ENCODE data around the gene WDR91. TPM values are rescaled to one million over a fixed set of nuclear protein-coding genes. Genes with fewer than 3 reads are reported as not detected.
A peak's percentile ranks its signal among the peaks of the same experiment; 100 is the strongest.

WDR91 gene
- total and polyA plus RNA-seq, 5 experiments from 2014 or later, result 3.3 to 39.0 (median 7.2) TPM

DNA sequence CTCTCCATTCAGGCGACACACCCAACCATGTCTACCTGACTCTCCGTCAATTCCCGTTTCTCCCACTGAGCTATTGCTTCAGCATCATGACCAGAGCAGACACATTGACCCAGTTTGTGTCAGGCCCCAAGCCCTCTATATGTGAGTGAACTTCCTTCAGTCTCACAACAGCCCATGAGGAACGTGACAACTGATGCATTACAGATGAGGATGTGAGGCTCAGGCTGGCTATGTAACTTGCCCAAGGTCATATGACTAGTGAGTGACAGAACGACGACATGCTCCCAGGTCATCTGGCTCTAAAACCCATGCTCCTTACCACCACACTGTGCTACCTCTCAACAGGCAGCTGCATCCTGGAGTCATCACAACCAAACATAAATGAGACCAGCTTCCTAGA lies 59.8 kb downstream of the WDR91 start:
- ATAC-seq, result no peak
- DNase-seq, result no peak
- H3K9me3 Mint-ChIP-seq, result peaks cover 9 to 40% (median 28%) of the 10 kb centered on the region in 9 donors
- H3K36me3 Mint-ChIP-seq, result peaks cover 45 to 63% (median 45%) of the 10 kb centered on the region in 3 donors
- POLR2A ChIA-PET, result interaction anchor here (0.9 to 4.5 kb wide), 4 partner anchors 8 to 160 kb away, joined by 3 to 45 read pairs (median 8); partner anchors contain the start of gene CYREN
- no peaks in the 10 kb centered on the region for H3K27me3 Mint-ChIP-seq
- peak overlapping the region in 9 of 10 donors; percentile 32 to 99 (median 84) for H3K27ac Mint-ChIP-seq
- peaks cover 32 to 79% (median 76%) of the 10 kb centered on the region in 4 donors for H3K4me1 Mint-ChIP-seq
- peak overlapping the region; percentile 27 to 98 (median 87) for H3K4me3 Mint-ChIP-seq

DNA sequence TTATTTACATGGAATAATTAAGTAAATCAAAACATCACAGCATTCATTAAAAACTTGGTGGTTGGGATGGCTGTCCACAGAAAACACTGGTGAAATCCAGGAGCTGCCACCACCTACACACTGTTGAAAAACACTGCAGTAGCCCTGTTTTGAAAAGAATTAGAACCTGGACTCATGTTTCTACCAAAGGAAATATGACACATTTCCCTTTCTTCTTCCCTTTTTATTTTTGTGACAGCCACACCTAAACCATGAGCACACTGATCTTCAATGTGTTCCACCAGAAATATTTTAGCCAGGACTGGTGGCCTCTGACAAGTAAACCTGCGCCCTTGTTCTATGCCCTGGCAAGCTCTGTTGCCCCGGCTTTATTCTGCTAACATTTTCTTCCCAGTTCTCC lies 60.2 kb downstream of the WDR91 start:
- peaks cover 41 to 59% (median 41%) of the 10 kb centered on the region in 3 donors for H3K36me3 Mint-ChIP-seq

DNA sequence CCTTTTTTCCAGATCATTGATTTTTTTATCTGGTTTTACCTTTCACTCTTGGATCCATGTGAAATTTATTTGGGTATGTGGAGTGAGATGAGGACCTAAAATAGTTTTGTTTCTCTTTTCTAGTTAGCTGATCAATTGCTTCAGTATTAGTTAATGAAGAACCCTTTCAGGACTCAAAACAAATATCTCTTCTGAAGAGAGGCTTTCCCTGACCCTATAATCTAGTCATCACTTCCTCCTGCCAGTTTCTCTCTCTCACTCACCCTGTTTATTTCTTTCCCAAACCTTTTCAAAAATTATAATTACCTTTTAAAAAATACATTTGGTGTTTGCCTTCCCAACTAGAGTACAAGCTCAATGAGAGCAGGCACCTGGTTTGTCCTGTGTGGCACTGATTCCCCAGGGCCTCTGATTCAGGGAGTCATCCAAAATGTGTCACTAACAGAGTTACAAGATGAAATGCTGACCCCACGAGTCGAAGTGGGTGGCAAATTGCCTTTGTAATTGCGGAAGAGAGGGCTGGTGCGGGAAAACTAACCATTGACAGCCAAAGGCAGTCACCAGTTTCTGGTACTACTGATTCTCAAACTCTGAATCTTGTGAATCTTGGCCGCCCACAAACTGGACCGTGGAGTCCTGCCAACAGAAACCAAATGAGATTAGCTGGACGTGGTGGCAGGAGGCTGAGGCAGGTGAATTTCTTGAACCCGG lies 61.1 kb downstream of the WDR91 start:
- no peak for ATAC-seq
- Mint-ChIP-seq H3K27me3 (no peaks in the 10 kb centered on the region), H3K9me3 (peaks cover 7 to 27% (median 19%) of the 10 kb centered on the region in 9 donors), H3K4me1 (peaks cover 42 to 88% (median 84%) of the 10 kb centered on the region in 4 donors), H3K27ac (peak overlapping the region in 9 of 10 donors; percentile 71 to 100 (median 97)), H3K4me3 (peak overlapping the region; percentile 85 to 98 (median 93)), H3K36me3 (peaks cover 32 to 50% (median 33%) of the 10 kb centered on the region in 3 donors)
- POLR2A ChIA-PET, result interaction anchor here (1.4 to 4.6 kb wide), 5 partner anchors 9 to 692 kb away, joined by 3 to 84 read pairs (median 10); partner anchors contain the start of genes AGBL3, AKR1B1 and CYREN
- DNase-seq, result no peak

More for the DNA sequence above, 60.2 kb downstream of the WDR91 start:
- H3K27ac Mint-ChIP-seq, result peak overlapping the region in 9 of 10 donors; percentile 32 to 99 (median 84)
- DNase-seq (no peak), ATAC-seq (no peak)
- H3K4me3 Mint-ChIP-seq, result peak overlapping the region; percentile 27 to 98 (median 92)
- POLR2A ChIA-PET, result interaction anchor here (0.9 to 4.5 kb wide), 4 partner anchors 8 to 160 kb away, joined by 3 to 45 read pairs (median 8); partner anchors contain the start of gene CYREN
- H3K9me3 Mint-ChIP-seq, result peaks cover 9 to 36% (median 24%) of the 10 kb centered on the region in 9 donors
- H3K27me3 Mint-ChIP-seq, result no peaks in the 10 kb centered on the region
- H3K4me1 Mint-ChIP-seq, result peaks cover 36 to 81% (median 79%) of the 10 kb centered on the region in 4 donors

DNA sequence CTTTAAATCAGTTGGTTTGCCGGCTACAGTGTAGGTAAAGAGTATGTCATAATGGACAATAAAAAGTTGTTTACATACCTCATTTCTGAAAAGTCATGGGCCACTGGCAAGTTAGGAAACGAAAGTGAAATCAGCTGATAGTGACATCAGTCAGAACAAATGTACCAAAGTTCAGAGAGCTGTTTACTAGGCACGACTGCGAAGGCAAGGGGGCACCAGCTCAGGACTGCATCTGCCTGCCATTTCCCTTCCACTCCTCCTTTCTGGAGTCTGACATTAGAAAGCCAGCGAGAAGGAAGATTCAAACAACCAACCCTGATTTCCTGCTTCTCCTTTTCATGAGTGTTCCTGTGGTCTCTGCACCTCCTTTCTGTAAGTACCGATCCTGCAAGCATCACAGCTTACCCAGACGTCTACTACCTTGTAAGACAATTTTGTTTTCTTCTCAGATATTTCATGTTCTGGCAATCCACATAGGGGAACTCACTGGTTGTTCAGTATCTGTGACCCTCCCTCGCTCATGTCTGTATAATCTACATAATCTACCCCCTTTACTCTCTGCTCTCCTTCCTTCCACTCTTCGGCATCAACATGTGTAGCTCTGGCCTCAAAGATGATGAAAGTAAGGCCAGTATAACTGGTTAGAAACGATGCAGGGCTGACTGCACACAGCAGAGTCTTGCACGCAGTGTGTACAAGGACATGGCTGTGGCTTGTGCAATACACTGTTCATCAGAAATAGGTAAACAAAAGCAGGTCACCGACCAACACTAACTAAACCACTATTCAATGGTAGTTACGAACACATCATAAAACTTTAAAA lies 63.2 kb downstream of the WDR91 start, which contains the start of gene TMEM140:
TSS of gene TMEM140 (plus strand) at position 174 of the 823 bp plus-strand sequence. CDS start 16,370 bp downstream, outside the sequence.
- Mint-ChIP-seq H3K9me3 (peaks cover 0 to 6% (median 5%) of the 10 kb centered on the region in 9 donors), H3K4me1 (peaks cover 37 to 83% (median 74%) of the 10 kb centered on the region in 4 donors), H3K36me3 (peaks cover 14 to 28% (median 16%) of the 10 kb centered on the region in 3 donors), H3K27me3 (no peaks in the 10 kb centered on the region), H3K4me3 (peak within 1 kb of the TSS; percentile 85 to 98 (median 93)), H3K27ac (peak within 1 kb of the TSS; percentile 96 to 100 (median 98))
- peak; percentile 81 to 84 for ATAC-seq
- peak; percentile 34 to 88 (median 74) for DNase-seq
- POLR2A ChIA-PET, result interaction anchor here (0.8 to 4.7 kb wide), 11 partner anchors 11 to 831 kb away, joined by 3 to 84 read pairs (median 16); partner anchors contain the start of genes AGBL3, BPGM, CYREN and SLC35B4

DNA sequence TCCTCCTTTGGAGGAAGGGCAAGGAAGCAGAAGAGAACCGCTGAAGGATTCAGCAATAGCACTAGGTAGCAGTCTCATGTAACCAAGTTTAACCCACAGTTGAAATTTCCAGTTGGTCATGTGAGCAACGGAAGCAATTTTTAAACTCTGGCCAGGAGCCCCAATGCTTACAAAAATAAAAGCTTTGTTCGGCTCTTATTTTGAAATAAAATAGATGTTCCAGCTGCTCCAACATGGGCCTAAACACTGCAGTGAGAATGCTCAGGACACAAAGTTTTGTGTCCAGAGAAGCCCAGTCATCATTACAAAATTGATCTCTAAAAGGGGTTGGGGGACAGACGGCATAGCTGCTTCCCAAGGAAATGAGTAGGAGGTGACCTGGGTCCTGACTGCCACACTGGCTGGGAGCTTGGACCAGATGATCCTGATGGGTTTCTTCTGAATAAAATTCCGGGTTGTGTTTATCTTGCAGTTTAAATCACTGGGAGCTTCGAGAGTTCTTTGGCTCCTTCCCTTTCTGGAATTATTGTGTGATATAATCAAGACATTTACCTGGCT lies 63.9 kb downstream of the WDR91 start:
- H3K27ac Mint-ChIP-seq, result peak overlapping the region; percentile 96 to 100 (median 98)
- H3K9me3 Mint-ChIP-seq, result peaks cover 0 to 2% (median 0%) of the 10 kb centered on the region in 9 donors
- H3K4me1 Mint-ChIP-seq, result peaks cover 33 to 76% (median 68%) of the 10 kb centered on the region in 4 donors
- peak in 2 of 10 donors; percentile 49 to 53 for DNase-seq
- POLR2A ChIA-PET, result interaction anchor here (0.8 to 4.7 kb wide), 11 partner anchors 12 to 831 kb away, joined by 3 to 84 read pairs (median 16); partner anchors contain the start of genes AGBL3, BPGM, CYREN and SLC35B4
- peak; percentile 7 to 22 for ATAC-seq
- peak overlapping the region; percentile 85 to 98 (median 93) for H3K4me3 Mint-ChIP-seq
- H3K36me3 Mint-ChIP-seq, result peaks cover 8 to 22% (median 10%) of the 10 kb centered on the region in 3 donors
- H3K27me3 Mint-ChIP-seq, result no peaks in the 10 kb centered on the region

DNA sequence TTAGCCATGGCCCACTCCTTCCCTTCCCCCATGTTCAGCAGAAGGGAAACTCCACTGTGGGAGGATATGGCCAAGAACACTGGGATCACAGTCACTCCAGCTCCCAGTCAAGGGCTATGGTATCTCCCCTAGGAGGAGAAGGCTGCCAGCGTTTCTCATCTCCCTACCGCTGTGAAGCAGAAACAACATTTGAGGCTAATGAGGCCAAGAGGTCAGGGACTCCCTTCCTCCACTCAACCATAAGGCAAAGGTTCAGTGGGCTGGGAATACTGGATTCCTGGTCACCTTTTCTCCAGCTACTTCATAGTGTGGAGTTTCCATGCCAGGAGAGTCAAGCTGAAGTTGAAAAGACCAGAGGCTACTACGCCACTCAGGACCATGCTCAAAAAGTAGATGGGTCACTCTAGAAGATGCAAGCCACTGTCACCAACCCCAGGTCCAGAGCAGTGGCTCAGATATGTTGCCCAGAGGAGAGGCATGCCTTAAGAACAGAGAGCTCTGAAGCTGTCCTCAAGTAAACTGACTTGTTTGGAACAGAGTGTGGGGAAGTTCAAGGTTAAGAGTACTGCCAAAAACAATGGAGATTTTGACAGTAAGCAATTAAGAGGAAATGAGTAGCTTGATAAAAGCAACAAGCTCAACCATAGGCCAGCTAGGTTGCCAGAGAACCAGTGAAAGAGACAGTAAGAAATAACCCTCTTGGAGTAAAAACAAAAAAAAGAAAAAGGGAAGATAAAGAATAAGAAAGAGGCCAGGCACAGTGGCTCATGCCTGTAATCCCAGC lies 67.2 kb downstream of the WDR91 start:
- ATAC-seq (no peak), DNase-seq (no peak)
- Mint-ChIP-seq H3K27me3 (no peaks in the 10 kb centered on the region), H3K36me3 (peaks cover 0 to 22% (median 0%) of the 10 kb centered on the region in 3 donors), H3K4me3 (peak overlapping the region in 2 of 10 donors; percentile 37 to 47), H3K27ac (peak overlapping the region in 8 of 10 donors; percentile 42 to 89 (median 76)), H3K4me1 (peaks cover 21 to 46% (median 35%) of the 10 kb centered on the region in 4 donors), H3K9me3 (peaks cover 0 to 23% (median 4%) of the 10 kb centered on the region in 9 donors)
- POLR2A ChIA-PET, result interaction anchor here (0.9 to 1.6 kb wide), 2 partner anchors 148 to 159 kb away, joined by 3 to 12 read pairs; no protein-coding TSS in a partner anchor

Small RNAs within 50 kb of the gene (microRNA-seq; reads per million reads assigned to microRNA genes)
- 1.0 reads per million for gene MIR6509 (ENCODE audit: borderline microRNAs expressed)

Other genes with a start within 250 kb of the WDR91 start
- 10 to 100 TPM; 10.9 to 12.7 TPM for gene AGBL3, start 225.0 kb downstream of the WDR91 start, total RNA-seq
- gene AGBL3, start 225.0 kb downstream of the WDR91 start, polyA plus RNA-seq, result 1 to 10 TPM; 1.8 to 4.0 (median 3.2) TPM
- 10 to 100 TPM; 27.1 to 29.0 TPM for gene TMEM140, start 63.5 kb downstream of the WDR91 start, total RNA-seq
- 10 to 100 TPM; 13.9 to 36.9 (median 20.2) TPM for gene TMEM140, start 63.5 kb downstream of the WDR91 start, polyA plus RNA-seq
- 10 to 100 TPM; 51.1 to 54.8 TPM for gene CYREN, start 40.8 kb downstream of the WDR91 start, total RNA-seq
- gene CYREN, start 40.8 kb downstream of the WDR91 start, polyA plus RNA-seq, result 10 to 100 TPM; 55.5 to 70.1 (median 59.5) TPM
- not detected for gene STRA8, start 22.3 kb upstream of the WDR91 start, total RNA-seq
- gene STRA8, start 22.3 kb upstream of the WDR91 start, polyA plus RNA-seq, result not detected